ENCODE data around the gene QKI. TPM values are rescaled to one million over a fixed set of nuclear protein-coding genes. Genes with fewer than 3 reads are reported as not detected.

The QKI gene
- total RNA-seq, 1 experiment from 2014 or later: 176 TPM

DNA sequence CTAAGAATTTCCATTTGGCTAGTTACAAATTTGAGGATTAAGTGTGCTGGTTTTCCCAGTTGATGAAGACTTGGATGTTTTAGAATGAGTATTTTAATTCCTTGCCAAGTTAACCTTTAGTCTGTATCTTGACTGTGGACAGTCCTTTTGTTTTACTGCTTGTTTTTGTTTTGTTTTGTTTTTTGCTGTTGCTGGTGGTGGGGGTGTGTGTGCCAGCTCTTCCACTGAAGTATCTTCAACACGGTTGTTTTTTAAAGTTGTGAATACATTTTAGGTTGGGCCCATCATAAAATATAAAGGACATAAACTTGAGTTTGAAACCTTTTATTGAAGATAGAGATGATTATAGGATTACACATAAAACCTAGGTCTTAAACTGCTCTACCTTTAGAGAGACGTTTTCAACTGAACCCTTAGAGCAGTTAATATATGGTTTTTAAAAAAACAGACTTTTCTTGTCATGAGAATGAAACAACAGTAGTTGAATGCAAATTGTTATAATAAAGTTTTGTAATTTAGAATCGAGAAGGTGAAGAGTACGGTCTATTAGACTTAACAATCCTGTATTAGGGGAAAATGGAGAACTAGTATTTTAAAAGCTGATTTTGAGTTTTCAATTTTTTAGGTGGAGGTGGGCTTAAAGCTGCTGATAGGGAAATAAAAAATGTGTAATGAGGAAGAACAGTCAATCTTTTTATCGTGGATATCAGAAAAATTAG, 4.0 kb downstream of the QKI start:
- H2BK120ac ChIP-seq (ENCODE audit: low read depth, low read length, poor library complexity, severe bottlenecking): no peak overlapping the region
- Mint-ChIP-seq H3K36me3 (ENCODE audit: insufficient read depth in 1 of 3, low read depth in 3 of 3) (peaks cover 2 to 7% (median 4%) of the 10 kb centered on the region in 3 experiments; a peak in 2 of 7 replicates), H3K4me3 (peak overlapping the region; percentile 29 to 69; a peak in 4 of 5 replicates), H3K27me3 (ENCODE audit: low read depth) (no peaks in the 10 kb centered on the region), H3K27ac (peak overlapping the region; percentile 31 to 94 (median 75); a peak in 5 of 7 replicates), H3K4me1 (peaks cover 52 to 53% of the 10 kb centered on the region in 2 experiments), H3K9me3 (no peaks in the 10 kb centered on the region)
- no peaks in the 10 kb centered on the region for H4K20me1 ChIP-seq (ENCODE audit: control insufficient read depth, insufficient read depth, insufficient read length)
- H4K91ac ChIP-seq (ENCODE audit: insufficient read length, low read depth, low read length): no peak overlapping the region
- H2AFZ ChIP-seq (ENCODE audit: low read length): no peak overlapping the region
- H2BK20ac ChIP-seq (ENCODE audit: low read depth, low read length, poor library complexity, severe bottlenecking): no peak overlapping the region
- no peak overlapping the region for H3K27ac ChIP-seq (ENCODE audit: insufficient read length, low read depth, low read length)
- no peak overlapping the region for H3K23ac ChIP-seq (ENCODE audit: insufficient read length, low read depth, low read length)
- H3K23me2 ChIP-seq (ENCODE audit: insufficient read length, low read depth, low read length, poor library complexity, severe bottlenecking): no peaks in the 10 kb centered on the region
- H3K9ac ChIP-seq (ENCODE audit: extremely low read depth, insufficient read length, low read length): no peak overlapping the region
- H4K5ac ChIP-seq (ENCODE audit: insufficient read length, low read depth, low read length): no peak overlapping the region
- H3K56ac ChIP-seq (ENCODE audit: insufficient read length, low read depth, low read length): no peak overlapping the region
- 100% methylated on average over 2 of the region's 5 CpGs for WGBS (ENCODE audit: extremely low coverage, insufficient read length, low lambda C conversion rate)
- no peaks in the 10 kb centered on the region for H3K27me3 ChIP-seq (ENCODE audit: insufficient read depth, low read length)
- H3K4me2 ChIP-seq (ENCODE audit: insufficient read depth, insufficient read length, low read length): no peak overlapping the region
- no peaks in the 10 kb centered on the region for H3K9me3 ChIP-seq (ENCODE audit: control insufficient read depth, low read depth, low read length)
- no peak overlapping the region for H3T11ph ChIP-seq (ENCODE audit: low read length)
- peaks cover 5% of the 10 kb centered on the region for H3K79me1 ChIP-seq (ENCODE audit: insufficient read depth, low read depth, low read length, poor library complexity, severe bottlenecking)
- no peak overlapping the region for H2BK12ac ChIP-seq (ENCODE audit: insufficient read length, low read depth, low read length)
- H4K8ac ChIP-seq (replicated peaks; ENCODE audit: insufficient read length, low read depth, low read length): no peak overlapping the region
- H2BK5ac ChIP-seq (ENCODE audit: insufficient read length, low read length): no peak overlapping the region
- no peak overlapping the region for H3K18ac ChIP-seq (ENCODE audit: insufficient read length, low read depth, low read length)
- no peak overlapping the region for H3K14ac ChIP-seq (ENCODE audit: insufficient read depth, low read length)
- no peak overlapping the region for H3K4ac ChIP-seq (ENCODE audit: low read depth, low read length)
- no peaks in the 10 kb centered on the region; the same call in 1 of the 2 replicates for H3K4me1 ChIP-seq (ENCODE audit: insufficient read depth, low read length)
- TF ChIP-seq, protein P1, sequence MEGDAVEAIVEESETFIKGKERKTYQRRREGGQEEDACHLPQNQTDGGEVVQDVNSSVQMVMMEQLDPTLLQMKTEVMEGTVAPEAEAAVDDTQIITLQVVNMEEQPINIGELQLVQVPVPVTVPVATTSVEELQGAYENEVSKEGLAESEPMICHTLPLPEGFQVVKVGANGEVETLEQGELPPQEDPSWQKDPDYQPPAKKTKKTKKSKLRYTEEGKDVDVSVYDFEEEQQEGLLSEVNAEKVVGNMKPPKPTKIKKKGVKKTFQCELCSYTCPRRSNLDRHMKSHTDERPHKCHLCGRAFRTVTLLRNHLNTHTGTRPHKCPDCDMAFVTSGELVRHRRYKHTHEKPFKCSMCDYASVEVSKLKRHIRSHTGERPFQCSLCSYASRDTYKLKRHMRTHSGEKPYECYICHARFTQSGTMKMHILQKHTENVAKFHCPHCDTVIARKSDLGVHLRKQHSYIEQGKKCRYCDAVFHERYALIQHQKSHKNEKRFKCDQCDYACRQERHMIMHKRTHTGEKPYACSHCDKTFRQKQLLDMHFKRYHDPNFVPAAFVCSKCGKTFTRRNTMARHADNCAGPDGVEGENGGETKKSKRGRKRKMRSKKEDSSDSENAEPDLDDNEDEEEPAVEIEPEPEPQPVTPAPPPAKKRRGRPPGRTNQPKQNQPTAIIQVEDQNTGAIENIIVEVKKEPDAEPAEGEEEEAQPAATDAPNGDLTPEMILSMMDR (conservative IDR thresholded peaks at IDR 0.05): no peak
- no peak overlapping the region for H2BK15ac ChIP-seq (ENCODE audit: low read depth, low read length)
- H3K79me2 ChIP-seq (ENCODE audit: insufficient read depth, low read length): peaks cover 38% of the 10 kb centered on the region
- no peak overlapping the region for H2AK5ac ChIP-seq (ENCODE audit: insufficient read length, low read length)
- DNase-seq: no peak
